PFSK-1 (cell line): ENCODE measurements around the gene ZFAND3.

Experiments
- POLR2AphosphoS5 ChIP-seq: IDR thresholded peaks from 2 replicates; pipeline ENCODE4 v1.6.1; 2012; ENCODE audit warnings: low read depth, mild to moderate bottlenecking, control low read depth, low read length, moderate library complexity
- REST ChIP-seq, 2 experiments: IDR thresholded peaks; 2 replicates each; pipeline versions ENCODE4 v1.6.1 to v1.8.0; 2011 to 2012; ENCODE audit warnings: low read depth in 2 of 2, low read length in 2 of 2, control low read depth in 1 of 2, inconsistent platforms in 1 of 2, mild to moderate bottlenecking in 1 of 2, moderate library complexity in 1 of 2; ENCODE audit not compliant: insufficient read depth in 1 of 2
- SIN3A ChIP-seq: IDR thresholded peaks from 2 replicates; pipeline ENCODE4 v1.6.1; 2012; ENCODE audit warnings: mild to moderate bottlenecking, low read length, moderate library complexity, borderline replicate concordance; ENCODE audit not compliant: insufficient read depth
- TAF1 ChIP-seq: IDR thresholded peaks from 2 replicates; pipeline ENCODE4 v1.6.1; 2012; ENCODE audit warnings: low read length, control low read depth, borderline replicate concordance; ENCODE audit not compliant: insufficient read depth

- TF ChIP-seq REST (IDR thresholded peaks at IDR 0.05; ENCODE audit: insufficient read depth in 1 of 2, low read depth in 2 of 2, low read length in 2 of 2) (no peak), POLR2AphosphoS5 (no peak), TAF1 (no peak), SIN3A (no peak)
Measured at GRCh38 chr6:38194589-38194988, 375.1 kb downstream of the ZFAND3 start.
